Epidermal melanocyte (primary cell): ENCODE measurements around the gene RNF151.

Experiments used
- DNase-seq: peaks from one replicate; pipeline ENCODE4 v3.0.0; 2011; ENCODE audit warnings: low spot score; ENCODE audit not compliant: insufficient read length

RNF151 gene

DNA sequence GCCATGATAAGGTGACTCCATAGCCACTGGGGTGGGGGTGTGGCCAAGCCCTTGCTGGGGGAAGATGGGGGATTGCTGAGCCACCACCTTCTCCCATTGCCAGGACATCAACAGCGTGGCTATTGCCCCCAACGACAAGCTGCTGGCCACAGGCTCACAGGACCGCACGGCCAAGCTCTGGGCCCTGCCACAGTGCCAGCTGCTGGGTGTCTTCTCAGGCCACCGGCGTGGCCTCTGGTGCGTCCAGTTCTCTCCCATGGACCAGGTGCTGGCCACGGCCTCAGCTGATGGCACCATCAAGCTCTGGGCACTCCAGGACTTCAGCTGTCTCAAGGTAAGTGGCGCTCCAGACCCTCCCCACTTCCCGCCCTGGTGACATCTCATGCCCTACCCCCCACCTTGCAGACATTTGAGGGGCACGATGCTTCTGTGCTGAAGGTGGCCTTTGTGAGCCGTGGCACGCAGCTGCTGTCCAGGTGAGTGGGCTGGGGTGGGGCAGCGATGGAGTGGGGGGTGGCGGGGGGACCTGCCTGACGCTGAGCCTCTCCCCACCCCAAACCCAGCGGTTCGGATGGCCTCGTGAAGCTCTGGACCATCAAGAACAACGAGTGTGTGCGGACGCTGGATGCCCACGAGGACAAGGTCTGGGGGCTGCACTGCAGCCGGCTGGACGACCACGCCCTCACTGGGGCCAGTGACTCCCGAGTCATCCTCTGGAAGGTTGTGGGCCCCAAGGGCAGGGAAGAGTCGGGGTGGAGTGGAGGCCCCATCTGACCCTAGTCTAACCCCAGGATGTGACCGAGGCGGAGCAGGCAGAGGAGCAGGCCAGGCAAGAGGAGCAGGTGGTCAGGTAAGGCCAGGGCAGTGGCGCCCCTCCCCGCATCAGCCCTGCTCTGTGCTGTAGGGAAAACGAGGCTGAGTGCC, 10.6 kb downstream of the RNF151 start:
- DNase-seq, result no peak

DNA sequence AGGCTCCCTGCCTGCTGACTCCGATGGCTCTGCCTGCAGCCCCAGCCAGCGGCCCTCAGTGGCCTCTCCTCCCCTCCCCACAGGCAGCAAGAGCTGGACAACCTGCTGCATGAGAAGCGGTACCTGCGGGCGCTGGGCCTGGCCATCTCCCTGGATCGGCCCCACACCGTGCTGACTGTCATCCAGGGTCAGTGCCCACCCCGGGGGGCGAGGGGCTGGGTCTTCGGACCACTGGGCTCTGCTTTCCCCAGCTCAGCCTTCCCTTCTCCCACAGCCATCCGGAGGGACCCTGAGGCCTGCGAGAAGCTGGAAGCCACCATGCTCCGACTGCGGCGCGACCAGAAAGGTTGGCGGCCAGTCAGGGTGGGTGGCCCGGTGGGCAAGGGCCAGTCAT, 11.2 kb downstream of the RNF151 start:
- no peak for DNase-seq

DNA sequence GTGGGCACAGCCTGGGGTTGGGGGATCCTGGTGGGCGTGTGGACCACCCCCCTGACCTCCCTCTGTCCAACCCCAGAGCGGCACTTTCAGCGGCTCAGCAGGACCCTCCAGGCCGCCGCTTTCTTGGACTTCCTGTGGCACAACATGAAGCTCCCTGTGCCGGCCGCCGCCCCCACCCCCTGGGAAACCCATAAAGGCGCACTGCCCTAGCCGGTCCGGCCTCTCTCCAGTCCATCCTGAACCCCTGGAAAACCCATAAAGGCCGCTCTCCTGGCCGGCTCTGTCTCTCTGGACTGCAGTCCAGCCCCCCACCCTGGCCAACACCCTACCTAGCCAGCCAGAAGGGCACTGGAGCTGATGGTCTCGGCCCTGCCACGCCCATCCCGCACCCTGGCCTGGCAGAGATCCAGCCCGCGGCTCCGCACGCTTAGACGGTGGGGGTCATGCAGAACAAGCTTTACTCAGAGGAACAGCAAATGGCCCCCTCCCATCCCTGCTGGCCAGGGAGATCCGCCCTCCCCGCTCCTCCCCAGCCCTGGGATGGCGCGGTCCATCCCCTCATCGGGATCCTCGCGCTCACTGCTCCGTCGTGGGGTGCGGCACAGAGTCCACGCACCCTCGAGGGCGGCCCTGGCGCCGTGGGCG, 11.9 kb downstream of the RNF151 start:
- no peak for DNase-seq

GRCh38 chr16:1979271-1980029, 12.8 kb downstream of the RNF151 start:
- DNase-seq, result no peak

- no peak for DNase-seq
These were observed 13.5 kb downstream of the RNF151 start for GRCh38 chr16:1980030-1980769.

DNA sequence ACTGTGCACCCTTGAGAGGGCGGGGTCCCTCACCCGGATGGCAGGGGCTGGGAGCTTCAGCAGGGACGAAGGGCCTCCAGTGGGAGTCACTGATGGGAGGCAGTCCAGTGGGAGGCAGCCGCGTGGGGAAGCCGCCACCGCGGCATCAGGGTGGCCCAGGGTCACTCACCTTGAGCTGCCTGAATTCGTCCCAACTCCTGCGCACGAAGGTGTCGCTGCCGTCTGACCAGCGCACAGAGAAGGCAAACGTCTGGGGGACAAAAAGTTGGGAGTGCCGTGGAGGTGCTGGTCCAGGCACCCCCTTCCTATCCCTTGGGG, 14.1 kb downstream of the RNF151 start:
- DNase-seq, result no peak

DNA sequence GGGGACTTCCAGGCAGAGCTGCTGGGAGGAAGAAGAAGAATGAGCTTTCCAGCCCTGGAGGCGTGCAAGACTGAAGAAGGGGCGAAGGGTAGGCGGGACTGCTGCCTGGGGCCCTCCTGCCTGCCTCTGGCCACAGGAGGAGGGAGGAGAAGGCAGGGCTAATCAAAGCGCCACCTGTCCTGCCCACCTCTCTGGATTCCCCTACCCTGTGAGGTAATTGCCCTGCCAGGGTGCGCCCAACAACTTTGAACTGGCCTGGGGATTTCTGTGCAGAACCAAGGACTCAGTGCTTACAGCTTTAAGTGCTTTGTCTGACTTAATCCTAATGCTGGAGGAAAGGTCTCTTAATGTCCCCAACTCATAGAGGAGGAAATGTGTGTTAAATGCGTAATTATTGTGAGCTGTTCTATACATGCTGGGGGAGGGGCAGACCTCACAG, 14.8 kb downstream of the RNF151 start, which contains the start of gene NOXO1:
TSS of gene NOXO1 (minus strand) at position 72 of the 439 bp plus-strand sequence. CDS start 290 bp downstream, outside the sequence.
- no peak for DNase-seq

GRCh38 chr16:1982013-1982433, 15.4 kb downstream of the RNF151 start:
- no peak for DNase-seq

DNA sequence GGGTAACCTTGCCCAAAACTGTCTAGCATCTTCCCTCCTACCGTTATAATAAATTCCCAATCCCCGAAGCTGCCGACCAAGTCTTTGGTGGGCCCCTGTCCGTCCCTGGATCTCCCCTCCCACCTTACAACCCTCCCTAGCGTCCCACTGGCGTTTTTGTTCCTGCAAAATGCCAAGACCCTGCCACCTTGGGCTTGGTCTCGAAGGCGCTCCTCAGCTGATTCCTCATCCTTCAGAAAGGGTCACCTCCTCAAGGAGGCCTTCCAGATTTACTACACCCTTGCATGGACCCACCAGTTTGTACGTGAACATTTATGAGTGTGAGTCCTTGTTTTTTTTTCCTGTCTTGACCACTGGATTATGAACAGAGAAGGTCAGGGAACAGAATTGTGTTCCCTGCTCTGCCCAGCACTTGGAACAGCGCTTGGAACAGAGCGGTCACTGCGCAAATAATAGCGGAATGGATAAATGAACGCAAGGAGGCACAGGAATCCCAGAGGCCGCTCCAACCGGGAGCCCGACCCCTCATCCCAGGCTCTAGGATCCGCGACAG, 16.4 kb downstream of the RNF151 start:
- DNase-seq, result no peak

DNA sequence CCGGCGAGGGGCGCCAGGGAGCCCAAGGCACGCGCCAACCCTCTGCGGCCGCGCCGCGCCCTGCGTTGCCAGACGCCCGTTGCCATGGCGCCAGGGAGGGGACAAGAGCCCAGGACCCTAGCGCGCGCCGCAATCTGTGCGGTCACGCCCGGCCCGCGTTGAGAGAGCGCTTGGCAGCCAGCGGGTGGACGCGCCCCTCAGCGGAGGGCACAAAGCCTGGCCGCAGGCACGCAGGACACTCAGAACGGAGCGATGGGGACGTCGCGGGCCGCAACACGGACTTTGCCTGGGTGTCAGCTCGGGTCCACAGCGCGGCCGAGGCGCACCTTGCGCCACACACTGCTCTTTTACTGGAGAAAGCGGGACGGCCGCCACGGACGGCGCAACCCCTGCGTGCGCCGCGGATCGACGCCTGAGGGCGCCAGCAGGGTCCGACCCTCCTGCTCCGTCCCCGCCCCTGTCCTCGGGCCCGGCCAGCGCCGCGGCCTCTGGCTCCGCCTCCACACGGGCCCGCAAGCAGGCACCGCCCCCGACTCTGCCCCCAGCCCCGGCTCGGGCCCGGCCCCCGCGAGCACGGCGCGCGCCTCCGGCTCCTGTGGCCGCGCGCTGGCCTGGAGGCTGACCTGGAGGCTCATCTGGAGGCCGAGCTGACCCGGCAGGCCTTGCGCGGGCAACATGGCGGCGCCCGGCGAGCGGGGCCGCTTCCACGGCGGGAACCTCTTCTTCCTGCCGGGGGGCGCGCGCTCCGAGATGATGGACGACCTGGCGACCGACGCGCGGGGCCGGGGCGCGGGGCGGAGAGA, 17.1 kb downstream of the RNF151 start, which contains the start of gene GFER:
TSS of gene GFER (plus strand) at position 650 of the 803 bp plus-strand sequence. CDS start at position 676, 26 bp downstream.
- DNase-seq, result peak; percentile 99

DNA sequence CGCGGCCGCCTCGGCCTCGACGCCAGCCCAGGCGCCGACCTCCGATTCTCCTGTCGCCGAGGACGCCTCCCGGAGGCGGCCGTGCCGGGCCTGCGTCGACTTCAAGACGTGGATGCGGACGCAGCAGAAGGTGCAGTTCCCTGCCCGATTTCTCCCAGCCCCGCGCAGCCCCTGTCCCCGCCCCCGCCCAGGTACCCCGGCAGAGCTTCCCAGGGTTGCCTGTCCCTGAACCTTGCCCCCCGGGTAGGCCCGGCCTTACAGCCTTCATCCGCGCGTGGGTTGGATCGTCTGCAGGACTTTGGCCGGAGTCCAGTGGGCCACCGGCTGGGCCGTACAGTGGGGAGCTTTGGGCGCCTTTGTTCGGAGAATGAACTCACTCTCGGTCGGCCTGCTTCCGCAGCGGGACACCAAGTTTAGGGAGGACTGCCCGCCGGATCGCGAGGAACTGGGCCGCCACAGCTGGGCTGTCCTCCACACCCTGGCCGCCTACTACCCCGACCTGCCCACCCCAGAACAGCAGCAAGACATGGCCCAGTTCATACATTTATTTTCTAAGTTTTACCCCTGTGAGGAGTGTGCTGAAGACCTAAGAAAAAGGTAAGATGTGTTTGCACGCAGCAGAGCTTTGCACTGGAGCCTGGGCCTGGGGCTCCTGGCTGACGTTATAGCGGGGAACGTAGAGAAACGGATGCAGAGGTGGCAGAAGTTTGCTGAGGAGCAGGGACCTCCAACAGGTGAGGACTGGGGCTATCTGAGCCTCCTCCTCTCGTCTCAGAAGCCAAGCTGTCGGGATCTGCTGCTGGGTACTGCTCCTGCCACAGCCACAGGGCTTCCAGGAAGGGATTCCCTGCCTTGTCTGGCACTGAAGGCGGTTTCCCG, 17.9 kb downstream of the RNF151 start:
- no peak for DNase-seq

- DNase-seq, result no peak
These were observed 19.0 kb downstream of the RNF151 start for GRCh38 chr16:1985466-1986150.

DNA sequence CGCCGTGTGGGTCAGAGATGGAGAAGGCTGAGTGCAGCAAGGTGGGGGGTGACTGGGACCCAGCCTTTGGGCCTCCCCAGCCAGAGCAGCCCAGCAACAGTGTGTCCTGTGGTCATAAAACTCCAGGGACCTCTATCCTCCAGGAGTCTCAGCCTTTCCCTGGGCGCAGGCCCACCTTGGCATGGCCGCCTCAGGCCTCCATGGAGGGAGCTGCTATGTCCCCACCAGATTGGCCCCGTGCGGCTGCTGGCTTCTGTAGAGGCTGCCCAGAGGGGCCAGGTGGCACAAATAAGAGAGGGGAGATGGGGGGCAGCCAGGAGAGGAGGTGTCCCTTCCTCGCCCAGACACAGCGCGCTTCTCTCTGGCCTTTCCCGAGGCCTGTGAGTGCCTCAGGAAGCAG, 20.5 kb downstream of the RNF151 start:
- no peak for DNase-seq

DNA sequence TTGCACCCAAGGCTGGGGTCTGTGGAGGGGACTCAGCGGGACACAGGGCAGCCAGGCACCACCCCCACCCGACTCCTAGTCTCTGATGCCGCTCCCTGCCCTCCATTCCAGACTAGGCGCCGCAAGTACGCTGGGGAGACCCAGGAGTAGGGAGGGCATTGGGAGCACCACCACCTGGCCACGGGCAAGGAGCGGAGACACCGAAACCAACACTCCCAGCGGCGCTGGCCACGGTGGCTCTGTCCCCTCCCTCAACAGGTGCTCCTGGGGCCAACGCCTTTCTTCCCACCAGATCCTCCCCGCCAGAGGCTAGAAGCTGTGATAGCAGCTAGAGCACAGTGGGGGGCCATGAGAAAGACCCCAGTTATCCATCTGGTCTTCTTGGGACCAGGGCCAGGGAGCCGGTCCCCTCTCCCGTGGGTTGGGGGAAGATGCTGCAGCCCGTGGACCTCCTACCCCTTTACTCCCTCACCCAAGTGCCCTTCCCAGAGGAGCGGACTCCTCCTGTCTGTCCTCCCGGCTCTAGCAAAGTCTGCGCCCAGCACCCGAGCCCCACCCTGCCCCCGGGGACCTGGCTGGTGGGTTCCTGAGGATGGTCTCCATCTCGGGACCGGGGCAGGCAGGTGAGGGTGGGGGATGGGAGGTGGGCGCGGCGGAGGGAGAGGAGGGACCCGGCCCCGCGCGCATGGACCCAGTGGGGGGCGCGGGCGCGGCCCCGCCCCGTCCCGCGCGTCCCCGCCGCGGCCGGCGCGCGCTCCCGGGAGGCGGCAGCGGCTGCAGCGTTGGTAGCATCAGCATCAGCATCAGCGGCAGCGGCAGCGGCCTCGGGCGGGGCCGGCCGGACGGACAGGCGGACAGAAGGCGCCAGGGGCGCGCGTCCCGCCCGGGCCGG, 22.8 kb downstream of the RNF151 start, which contains the start of gene SYNGR3:
TSS of gene SYNGR3 (plus strand) at position 762 of the 892 bp plus-strand sequence. CDS start 133 bp downstream, outside the sequence.
- DNase-seq, result no peak

DNA sequence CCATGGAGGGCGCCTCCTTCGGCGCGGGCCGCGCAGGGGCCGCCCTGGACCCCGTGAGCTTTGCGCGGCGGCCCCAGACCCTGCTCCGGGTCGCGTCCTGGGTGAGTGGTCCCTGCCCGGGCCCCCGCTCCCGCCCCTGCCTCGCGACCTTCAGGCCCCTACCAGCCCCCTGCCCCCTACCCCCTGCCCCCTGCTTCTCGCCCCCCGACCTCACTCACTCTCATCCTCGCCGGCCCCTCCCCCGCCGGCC, 23.4 kb downstream of the RNF151 start:
- DNase-seq, result no peak

DNA sequence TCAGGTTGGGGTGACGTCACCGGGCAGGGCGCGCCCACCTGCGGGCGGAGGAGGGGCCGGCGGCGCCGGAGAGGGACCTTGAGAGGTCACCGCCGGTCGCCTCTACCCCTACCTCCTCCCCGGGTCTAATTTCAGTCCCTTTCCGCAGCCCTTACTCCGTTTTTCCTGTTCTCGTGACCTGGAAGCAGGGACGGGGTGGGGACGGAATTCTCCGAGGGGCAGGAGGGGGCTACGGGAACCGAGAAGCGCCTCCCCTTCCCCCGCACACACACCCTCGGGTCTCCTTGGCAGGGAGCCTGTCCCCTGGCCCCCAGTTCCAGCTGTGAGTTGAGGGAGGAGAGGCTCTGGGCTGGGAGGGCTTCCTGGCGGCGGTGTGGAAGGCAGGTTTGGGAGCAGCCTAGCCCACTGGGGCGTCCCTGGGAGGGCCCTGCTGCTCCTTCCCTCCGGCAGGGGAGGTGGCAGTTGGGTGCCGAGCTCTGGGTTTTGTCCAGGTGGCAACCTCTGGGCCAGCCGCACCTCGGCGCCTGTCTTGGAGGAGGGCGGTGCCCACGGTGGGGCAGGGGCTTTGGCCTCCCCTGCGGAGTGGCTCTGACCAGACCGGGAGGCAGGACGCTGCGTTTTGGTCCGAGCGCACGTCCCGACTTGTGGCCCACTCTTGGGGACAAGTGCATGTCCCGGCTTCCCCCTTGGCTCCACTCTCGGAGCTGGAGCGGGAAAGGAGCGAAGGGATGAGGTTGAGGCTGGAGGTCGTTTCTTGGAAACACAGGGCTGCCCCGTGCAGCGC, 23.9 kb downstream of the RNF151 start:
- DNase-seq, result no peak

DNA sequence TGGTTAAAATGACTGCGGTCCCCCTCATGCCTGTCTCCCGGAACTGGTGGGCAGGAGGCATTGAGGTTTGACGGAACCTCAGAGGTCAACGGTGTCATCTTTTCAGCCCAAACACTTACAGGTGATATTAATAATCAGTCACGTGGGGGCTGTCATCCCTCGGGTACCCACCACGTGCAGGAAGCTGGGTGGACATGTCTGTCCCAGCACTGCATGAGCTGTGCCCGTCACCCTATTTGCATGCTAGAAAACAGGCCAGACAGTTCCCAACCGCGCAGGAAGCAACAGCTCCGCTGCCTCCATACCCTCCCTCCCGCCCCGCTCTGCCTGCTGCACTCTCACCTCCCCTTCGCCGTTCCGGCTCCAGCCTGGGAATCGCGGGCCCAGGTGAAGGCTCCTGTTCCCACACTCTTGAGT, 24.5 kb downstream of the RNF151 start:
- no peak for DNase-seq
